Transverse colon (tissue), 4 donors: ENCODE results near the gene OR7G2. TPM values are rescaled to one million over a fixed set of nuclear protein-coding genes. Genes with fewer than 3 reads are reported as not detected.

Experiments
- DNase-seq: peaks from one replicate; pipeline ENCODE4 v3.0.0-alpha.2; 2019
- H3K27ac ChIP-seq, 4 donors: fragments of 200-600 bp; sonication (generic); 2 replicates each; pipeline ENCODE4 v1.5.1; 2016 to 2018; ENCODE audit warnings: inconsistent platforms in 4 of 4
- H3K27me3 ChIP-seq: fragments of 200-600 bp; sonication (generic); 2 replicates; pipeline ENCODE4 v1.5.1; 2017; ENCODE audit warnings: inconsistent platforms
- H3K36me3 ChIP-seq, 4 donors: fragments of 200-600 bp; sonication (generic); 2 replicates each; pipeline ENCODE4 v1.5.1; 2017 to 2019; ENCODE audit warnings: inconsistent platforms in 4 of 4
- H3K4me1 ChIP-seq, 4 donors: fragments of 200-600 bp; sonication (generic); 2 replicates each; pipeline ENCODE4 v1.5.1; 2017 to 2020; ENCODE audit warnings: inconsistent platforms in 4 of 4
- H3K4me3 ChIP-seq, 4 donors: fragments of 200-600 bp; sonication (generic); 1 replicate in 1 of 4; 2 replicates in 3 of 4; pipeline versions ENCODE4 v1.5.1 to v1.6.1; 2017 to 2019; ENCODE audit warnings: inconsistent platforms in 4 of 4
- H3K9me3 ChIP-seq, 2 donors: fragments of 200-600 bp; sonication (generic); 2 replicates each; pipeline ENCODE4 v1.5.1; 2017 to 2019; ENCODE audit warnings: inconsistent platforms in 2 of 2
- EP300 ChIP-seq: sonication (generic); formaldehyde crosslinking; IDR thresholded peaks from one replicate; pipeline ENCODE4 v1.6.1; 2017; ENCODE audit warnings: antibody characterized with exemption, low read depth
- POLR2A ChIP-seq: fragments of 450-650 bp; IDR thresholded peaks from one replicate; pipeline ENCODE4 v1.6.1; 2016; ENCODE audit warnings: antibody characterized with exemption, mild to moderate bottlenecking, moderate library complexity
- POLR2AphosphoS5 ChIP-seq, 3 donors: sonication (generic); formaldehyde crosslinking; IDR thresholded peaks; one replicate each; pipeline ENCODE4 v1.6.1; 2016; ENCODE audit warnings: antibody characterized with exemption in 3 of 3
- WGBS, 2 donors: methylation state at CpG; one replicate each; pipeline ENCODE4 v1.1.5; 2018; ENCODE audit warnings: low coverage in 1 of 2; 5-methylcytosine and 5-hydroxymethylcytosine counted together
- in situ Hi-C, 4 donors: fragments of 200-750 bp; cut with MboI; loops; one replicate each; pipeline versions ENCODE4 v1.15.0 to v1.15.1; 2017; ENCODE audit warnings: low sequenced_read_pairs in 3 of 4, low pct_ligation_motif_present in 1 of 4, low pct_unique_long_range_greater_than_20kb in 1 of 4
- intact Hi-C: fragments of 100-400 bp; cut with DNase I; formaldehyde crosslinking; loops from one replicate; pipeline ENCODE4 v1.15.1; 2023; ENCODE audit warnings: low total_unique reads
- total RNA-seq, 4 donors: library from RNA; depleted of rRNA; stranded (reverse); fragments of >200 nt; gene quantifications; one replicate each; pipeline ENCODE4 v1.1.0, GENCODE V29; 2016
- TF ChIP-seq, protein P1 (sequence below), 5 experiments: fragments of 200-600 bp in 3 of 5; fragments of 450-650 bp in 2 of 5; sonication (generic) in 3 of 5; IDR thresholded peaks; 1 replicate in 2 of 5; 2 replicates in 3 of 5; pipeline ENCODE4 v1.5.1; 2016 to 2017; ENCODE audit warnings: antibody characterized with exemption in 5 of 5, inconsistent platforms in 3 of 5, mild to moderate bottlenecking in 2 of 5, moderate library complexity in 1 of 5

The OR7G2 gene
- total RNA-seq, 4 donors from 2014 or later = not detected

DNA sequence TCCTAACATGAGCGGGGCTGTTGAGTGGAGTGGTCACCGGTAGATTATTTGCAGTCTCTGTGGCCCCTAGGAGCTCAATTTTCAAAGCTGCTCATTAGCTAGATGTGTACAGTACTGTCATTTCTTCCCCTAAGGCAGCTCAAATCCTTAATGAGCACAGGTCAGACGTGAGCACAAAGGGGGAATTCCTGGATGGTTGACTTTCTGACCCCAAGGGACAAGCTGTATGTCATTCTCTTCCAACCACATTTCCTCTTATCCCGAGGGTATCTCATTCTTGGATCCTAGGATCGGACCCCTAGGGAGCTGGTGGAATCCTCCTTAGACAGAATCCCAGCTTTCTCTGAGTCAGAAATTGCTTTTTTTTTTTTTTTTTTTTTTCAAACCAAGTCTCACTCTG lies 25.1 kb upstream of the OR7G2 start:
- TF ChIP-seq POLR2A (no peak), POLR2AphosphoS5 (IDR thresholded peaks at IDR 0.05) (no peak), EP300 (no peak)
- TF ChIP-seq, protein P1, sequence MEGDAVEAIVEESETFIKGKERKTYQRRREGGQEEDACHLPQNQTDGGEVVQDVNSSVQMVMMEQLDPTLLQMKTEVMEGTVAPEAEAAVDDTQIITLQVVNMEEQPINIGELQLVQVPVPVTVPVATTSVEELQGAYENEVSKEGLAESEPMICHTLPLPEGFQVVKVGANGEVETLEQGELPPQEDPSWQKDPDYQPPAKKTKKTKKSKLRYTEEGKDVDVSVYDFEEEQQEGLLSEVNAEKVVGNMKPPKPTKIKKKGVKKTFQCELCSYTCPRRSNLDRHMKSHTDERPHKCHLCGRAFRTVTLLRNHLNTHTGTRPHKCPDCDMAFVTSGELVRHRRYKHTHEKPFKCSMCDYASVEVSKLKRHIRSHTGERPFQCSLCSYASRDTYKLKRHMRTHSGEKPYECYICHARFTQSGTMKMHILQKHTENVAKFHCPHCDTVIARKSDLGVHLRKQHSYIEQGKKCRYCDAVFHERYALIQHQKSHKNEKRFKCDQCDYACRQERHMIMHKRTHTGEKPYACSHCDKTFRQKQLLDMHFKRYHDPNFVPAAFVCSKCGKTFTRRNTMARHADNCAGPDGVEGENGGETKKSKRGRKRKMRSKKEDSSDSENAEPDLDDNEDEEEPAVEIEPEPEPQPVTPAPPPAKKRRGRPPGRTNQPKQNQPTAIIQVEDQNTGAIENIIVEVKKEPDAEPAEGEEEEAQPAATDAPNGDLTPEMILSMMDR (IDR thresholded peaks at IDR 0.05) = no peak
- Histone ChIP-seq H3K27ac (no peak overlapping the region), H3K4me1 (peaks cover 0 to 7% (median 0%) of the 10 kb centered on the region in 4 donors), H3K4me3 (no peak overlapping the region), H3K9me3 (no peaks in the 10 kb centered on the region), H3K36me3 (no peaks in the 10 kb centered on the region), H3K27me3 (no peaks in the 10 kb centered on the region)
- DNase-seq = no peak
- intact Hi-C loops (no loop called here), in situ Hi-C loops (loop anchor here in 2 of 4 donors (25.0 kb wide), 2 partner anchors 455 to 655 kb away; partner anchors contain the start of gene ZNF121 (in 1 of the 2))
- WGBS, 2 donors = 38 to 64% methylated on average over 3 to 5 of the region's 5 CpGs

DNA sequence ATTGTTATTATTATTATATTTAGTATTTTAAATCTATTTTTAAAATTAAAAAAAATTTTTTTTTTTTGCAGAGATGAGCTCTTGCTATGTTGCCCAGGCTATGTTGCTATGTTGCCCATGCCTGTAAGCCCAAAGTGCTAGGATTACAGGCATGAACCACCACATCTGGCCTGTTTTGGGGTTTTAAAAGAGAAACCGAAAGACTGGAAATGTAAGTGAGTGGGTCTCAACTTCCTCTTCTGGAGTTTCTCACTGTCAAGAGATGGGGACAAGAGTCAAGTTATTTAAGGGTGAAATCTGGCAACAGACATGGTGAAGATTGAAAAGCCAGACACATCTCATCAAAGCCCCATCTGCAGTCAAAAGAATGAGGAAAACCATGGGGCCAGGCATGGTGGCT lies 23.7 kb upstream of the OR7G2 start:
- Histone ChIP-seq H3K9me3 (no peaks in the 10 kb centered on the region), H3K27me3 (no peaks in the 10 kb centered on the region), H3K27ac (no peak overlapping the region), H3K4me3 (no peak overlapping the region), H3K36me3 (no peaks in the 10 kb centered on the region), H3K4me1 (no peaks in the 10 kb centered on the region)
- WGBS, 2 donors = 40 to 74% methylated on average over 1 of the region's 1 CpG
- DNase-seq = no peak
- intact Hi-C loops (no loop called here), in situ Hi-C loops (loop anchor here in 2 of 4 donors (25.0 kb wide), 2 partner anchors 456 to 656 kb away; partner anchors contain the start of gene ZNF121 (in 1 of the 2))
- TF ChIP-seq POLR2A (no peak), EP300 (no peak), POLR2AphosphoS5 (IDR thresholded peaks at IDR 0.05) (no peak)
- TF ChIP-seq, protein P1 (IDR thresholded peaks at IDR 0.05) = no peak

DNA sequence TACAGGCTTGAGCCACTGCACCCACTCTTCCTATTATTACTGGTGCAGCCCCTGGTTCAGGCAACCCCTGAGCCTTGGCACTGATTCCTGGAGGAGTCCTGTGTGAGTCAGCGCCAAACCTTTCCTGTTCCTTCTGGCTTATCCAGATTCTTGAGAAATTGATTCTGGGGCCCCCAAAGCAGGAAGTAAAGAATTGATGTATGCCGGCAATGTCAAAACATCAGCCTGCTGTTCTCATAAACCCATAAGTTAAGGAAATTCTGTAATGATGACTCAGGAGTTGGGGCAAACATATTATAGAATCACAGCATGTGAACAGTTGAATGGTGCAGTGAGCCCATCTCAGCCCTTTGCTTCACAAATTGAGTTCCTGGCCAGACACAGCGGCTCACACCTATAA lies 20.9 kb upstream of the OR7G2 start:
- H3K36me3 ChIP-seq = no peaks in the 10 kb centered on the region
- no peaks in the 10 kb centered on the region for H3K9me3 ChIP-seq
- 63% methylated on average over 3 of the region's 3 CpGs; no CpG with 5 or more reads in 1 of the 2 donors for WGBS, 2 donors
- no peak overlapping the region for H3K4me3 ChIP-seq
- in situ Hi-C loops = loop anchor here in 2 of 4 donors (25.0 kb wide), 2 partner anchors 459 to 659 kb away; partner anchors contain the start of gene ZNF121 (in 1 of the 2)
- H3K27ac ChIP-seq = no peak overlapping the region
- no peaks in the 10 kb centered on the region for H3K4me1 ChIP-seq
- DNase-seq = no peak
- intact Hi-C loops = no loop called here
- H3K27me3 ChIP-seq = no peaks in the 10 kb centered on the region
- TF ChIP-seq EP300 (no peak), POLR2AphosphoS5 (IDR thresholded peaks at IDR 0.05) (no peak), POLR2A (no peak)
- TF ChIP-seq, protein P1 (IDR thresholded peaks at IDR 0.05) = no peak

DNA sequence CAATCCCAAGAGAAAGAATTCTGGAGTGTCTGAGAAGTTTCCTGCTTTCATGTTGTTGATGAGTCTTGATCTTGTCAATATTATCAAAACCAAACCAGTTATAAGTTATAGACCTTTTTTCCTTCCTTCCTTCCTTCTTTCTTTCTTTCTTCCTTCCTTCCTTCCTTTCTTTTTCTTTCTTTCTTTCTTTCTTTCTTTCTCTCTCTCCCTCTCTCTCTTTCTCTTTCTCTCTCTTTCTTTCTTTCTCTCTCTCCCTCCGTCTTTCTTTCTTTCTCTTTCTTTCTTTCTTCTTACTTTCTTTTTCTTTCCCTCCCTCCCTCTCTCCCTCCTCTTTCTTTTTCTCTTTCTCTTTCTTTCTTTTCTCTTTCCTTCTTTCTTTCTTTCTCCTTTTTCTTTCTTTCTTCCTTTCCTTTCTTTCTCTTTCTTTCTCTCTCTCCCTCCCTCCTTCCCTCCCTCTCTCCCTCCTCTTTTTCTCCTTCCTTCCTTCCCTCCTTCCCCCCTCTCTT lies 19.7 kb upstream of the OR7G2 start, which contains the start of gene OR7G3:
TSS of gene OR7G3 (minus strand) at position 51 of the 506 bp plus-strand sequence. CDS start at position 51, 0 bp downstream.
- H3K36me3 ChIP-seq = no peaks in the 10 kb centered on the region
- H3K4me1 ChIP-seq = no peaks in the 10 kb centered on the region
- intact Hi-C loops = no loop called here
- no peaks in the 10 kb centered on the region for H3K9me3 ChIP-seq
- no peak within 1 kb of the TSS for H3K4me3 ChIP-seq
- in situ Hi-C loops = loop anchor here in 2 of 4 donors (25.0 kb wide), 2 partner anchors 460 to 660 kb away; partner anchors contain the start of gene ZNF121 (in 1 of the 2)
- H3K27me3 ChIP-seq = no peaks in the 10 kb centered on the region
- TF ChIP-seq EP300 = no peak
- no peak for TF ChIP-seq POLR2A
- TF ChIP-seq, protein P1 (IDR thresholded peaks at IDR 0.05) = no peak
- no peak for TF ChIP-seq POLR2AphosphoS5 (IDR thresholded peaks at IDR 0.05)
- WGBS, 2 donors = 56 to 75% methylated on average over 1 of the region's 1 CpG
- H3K27ac ChIP-seq = no peak within 1 kb of the TSS
- DNase-seq = no peak
